IMR-90 (cell line): ENCODE results near the gene HAGHL. TPM values are rescaled to one million over a fixed set of nuclear protein-coding genes. Genes with fewer than 3 reads are reported as not detected.

Source experiments
- ATAC-seq: fragments of 200-7000 bp; cut with Tn5 transposase; 2 replicates; pipeline ENCODE4 v1.9.1; 2020; ENCODE audit warnings: low read depth, mild to moderate bottlenecking, moderate library complexity
- BruUV-seq: library from RNA; stranded (reverse); fragments of 400-500 nt; replicated peaks from 2 replicates; lab custom pipeline; 2021; lab: Mats Ljungman, UMichigan
- CTCF ChIA-PET: fragments of 300-600 bp; formaldehyde crosslinking; extraction: SDS; loops from one replicate; lab custom pipeline; 2021; ENCODE audit warnings: antibody characterized with exemption; lab: Yijun Ruan, JAX
- POLR2A ChIA-PET: fragments of 300-600 bp; sonication (Branson Sonifier 250); formaldehyde crosslinking; loops from one replicate; lab custom pipeline; 2022; ENCODE audit warnings: antibody characterized with exemption; ENCODE audit not compliant: unreplicated experiment; lab: Charles Lee
- DNase-seq: peaks from one replicate; pipeline ENCODE4 v3.0.0; 2013
- H2AFZ ChIP-seq: replicated peaks from 2 replicates; pipeline ENCODE3; 2013; ENCODE audit warnings: low read length, mild to moderate bottlenecking; ENCODE audit not compliant: poor library complexity
- H2AK5ac ChIP-seq: 2 replicates; pipeline ENCODE4 v1.6.1; 2013; ENCODE audit warnings: low read depth, low read length, inconsistent platforms
- H2AK9ac ChIP-seq: replicated peaks from 2 replicates; pipeline ENCODE3; 2013; ENCODE audit warnings: mild to moderate bottlenecking, low read depth, low read length, moderate library complexity; ENCODE audit not compliant: poor library complexity
- H2BK120ac ChIP-seq: 2 replicates; pipeline ENCODE4 v1.6.1; 2013; ENCODE audit warnings: low read depth, low read length, inconsistent platforms
- H2BK15ac ChIP-seq: 3 replicates; pipeline ENCODE4 v1.6.1; 2013; ENCODE audit warnings: low read depth, low read length, inconsistent platforms
- H2BK20ac ChIP-seq: 2 replicates; pipeline ENCODE4 v1.6.1; 2013; ENCODE audit warnings: low read depth, mild to moderate bottlenecking, inconsistent platforms, low read length, moderate library complexity
- H2BK5ac ChIP-seq: 2 replicates; pipeline ENCODE4 v1.6.1; 2013; ENCODE audit warnings: mild to moderate bottlenecking, low read depth, low read length, inconsistent platforms; ENCODE audit not compliant: poor library complexity, severe bottlenecking
- H3K14ac ChIP-seq: replicated peaks from 2 replicates; pipeline ENCODE4 v1.6.1; 2013; ENCODE audit warnings: low read depth, low read length, inconsistent platforms
- H3K18ac ChIP-seq: 2 replicates; pipeline ENCODE4 v1.6.1; 2013; ENCODE audit warnings: low read depth, low read length, control low read depth
- H3K23ac ChIP-seq: 2 replicates; pipeline ENCODE4 v1.6.1; 2013; ENCODE audit warnings: low read depth, low read length, inconsistent platforms
- H3K27ac ChIP-seq: 2 replicates; pipeline ENCODE4 v1.5.1; 2013; ENCODE audit warnings: mild to moderate bottlenecking, control low read depth, low read length; ENCODE audit not compliant: insufficient read depth
- H3K27me3 ChIP-seq: 2 replicates; pipeline ENCODE4 v1.6.1; 2013; ENCODE audit warnings: low read length; ENCODE audit not compliant: control insufficient read depth, insufficient read depth
- H3K36me3 ChIP-seq: 2 replicates; pipeline ENCODE4 v1.6.1; 2013; ENCODE audit warnings: low read length, mixed read lengths; ENCODE audit not compliant: control insufficient read depth, insufficient read depth
- H3K4ac ChIP-seq: 2 replicates; pipeline ENCODE4 v1.6.1; 2013; ENCODE audit warnings: low read depth, low read length, inconsistent platforms
- H3K4me1 ChIP-seq: 2 replicates; pipeline ENCODE4 v1.6.1; 2013; ENCODE audit warnings: low read length, mixed read lengths; ENCODE audit not compliant: control insufficient read depth, insufficient read depth
- H3K4me2 ChIP-seq: 2 replicates; pipeline ENCODE4 v1.6.1; 2013; ENCODE audit warnings: low read depth, mild to moderate bottlenecking, control low read depth, low read length, moderate library complexity
- H3K4me3 ChIP-seq: 2 replicates; pipeline ENCODE4 v1.5.1; 2013; ENCODE audit warnings: low read depth, mild to moderate bottlenecking, control low read depth, low read length, moderate library complexity; ENCODE audit not compliant: insufficient read depth
- H3K56ac ChIP-seq: 2 replicates; pipeline ENCODE4 v1.6.1; 2013; ENCODE audit warnings: low read length, inconsistent platforms; ENCODE audit not compliant: insufficient read depth; ENCODE audit errors: extremely low read depth
- H3K79me1 ChIP-seq, 2 experiments: 2 replicates each; pipeline ENCODE4 v1.6.1; 2013; ENCODE audit warnings: low read length in 2 of 2, inconsistent platforms in 1 of 2, low read depth in 1 of 2
- H3K9ac ChIP-seq: 2 replicates; pipeline ENCODE4 v1.6.1; 2013; ENCODE audit warnings: low read depth, low read length, control low read depth
- H3K9me1 ChIP-seq: 2 replicates; pipeline ENCODE4 v1.6.1; 2013; ENCODE audit warnings: low read length, inconsistent platforms; ENCODE audit not compliant: insufficient read depth
- H3K9me3 ChIP-seq: 2 replicates; pipeline ENCODE4 v1.6.1; 2013; ENCODE audit warnings: low read length; ENCODE audit not compliant: control insufficient read depth, insufficient read depth
- H4K20me1 ChIP-seq: 2 replicates; pipeline ENCODE4 v1.6.1; 2013; ENCODE audit warnings: low read length, inconsistent platforms; ENCODE audit not compliant: insufficient read depth
- H4K5ac ChIP-seq: 2 replicates; pipeline ENCODE4 v1.6.1; 2013; ENCODE audit warnings: mild to moderate bottlenecking, low read depth, low read length, control low read depth
- H4K8ac ChIP-seq, 2 experiments: 2 replicates each; pipeline ENCODE4 v1.6.1; 2013; ENCODE audit warnings: low read depth in 2 of 2, low read length in 2 of 2, control low read depth in 1 of 2, inconsistent platforms in 1 of 2
- H4K91ac ChIP-seq: 2 replicates; pipeline ENCODE4 v1.6.1; 2013; ENCODE audit warnings: low read depth, low read length, inconsistent platforms; ENCODE audit not compliant: insufficient read depth
- CEBPB ChIP-seq: IDR thresholded peaks from 2 replicates; pipeline ENCODE4 v1.6.1; 2012; ENCODE audit warnings: low read depth, low read length, improper control_type of control experiment
- CHD1 ChIP-seq: IDR thresholded peaks from 2 replicates; pipeline ENCODE4 v1.6.1; 2012; ENCODE audit warnings: low read depth, low read length, improper control_type of control experiment
- CTCF ChIP-seq: conservative IDR thresholded peaks from 2 replicates; pipeline ENCODE4 v1.5.1; 2012; ENCODE audit warnings: mild to moderate bottlenecking, low read depth, low read length, improper control_type of control experiment
- ELK1 ChIP-seq: fragments of 150-350 bp; IDR thresholded peaks from 2 replicates; pipeline ENCODE4 v1.6.1; 2016; ENCODE audit warnings: low read depth, mild to moderate bottlenecking, low read length, moderate library complexity, borderline replicate concordance
- FOS ChIP-seq: fragments of 150-350 bp; IDR thresholded peaks from 2 replicates; pipeline ENCODE4 v1.6.1; 2016; ENCODE audit warnings: low read depth, low read length
- MAFK ChIP-seq: IDR thresholded peaks from 2 replicates; pipeline ENCODE4 v1.6.1; 2012; ENCODE audit warnings: low read depth, low read length, improper control_type of control experiment
- MAZ ChIP-seq: IDR thresholded peaks from 2 replicates; pipeline ENCODE4 v1.6.1; 2012; ENCODE audit warnings: low read depth, mild to moderate bottlenecking, low read length, improper control_type of control experiment, moderate library complexity, borderline replicate concordance
- NFE2L2 ChIP-seq: fragments of 150-350 bp; IDR thresholded peaks from 2 replicates; pipeline ENCODE4 v1.6.1; 2016; ENCODE audit warnings: low read depth, mild to moderate bottlenecking, low read length
- POLR2A ChIP-seq: IDR thresholded peaks from 2 replicates; pipeline ENCODE4 v1.6.1; 2012; ENCODE audit warnings: mild to moderate bottlenecking, low read depth, low read length
- RCOR1 ChIP-seq: IDR thresholded peaks from 2 replicates; pipeline ENCODE4 v1.6.1; 2012; ENCODE audit warnings: mild to moderate bottlenecking, low read length, improper control_type of control experiment; ENCODE audit not compliant: insufficient replicate concordance
- RFX5 ChIP-seq: IDR thresholded peaks from 2 replicates; pipeline ENCODE4 v1.8.0; 2012; ENCODE audit warnings: low read depth, mild to moderate bottlenecking, low read length, moderate library complexity
- SMC3 ChIP-seq: fragments of 150-350 bp; IDR thresholded peaks from 2 replicates; pipeline ENCODE4 v1.6.1; 2016; ENCODE audit warnings: low read depth, mild to moderate bottlenecking, antibody characterized with exemption, low read length, moderate library complexity
- WGBS, 2 experiments: methylation state at CpG; one replicate each; pipeline versions ENCODE4 v1.1.5 to v1.1.7; 2013; ENCODE audit warnings: missing lambda C conversion rate in 2 of 2; ENCODE audit not compliant: insufficient read length in 1 of 2; ENCODE audit errors: extremely low coverage in 2 of 2; 5-methylcytosine and 5-hydroxymethylcytosine counted together
- dilution Hi-C: fragments of 300-500 bp; cut with HindIII; formaldehyde crosslinking; loops from one replicate; pipeline ENCODE4 v1.14.3; 2018; ENCODE audit warnings: low sequenced_read_pairs; ENCODE audit not compliant: unreplicated experiment
- in situ Hi-C: fragments of 300-500 bp; cut with MboI; formaldehyde crosslinking; loops from 3 replicates; pipeline ENCODE4 v1.14.3; 2019; ENCODE audit warnings: low sequenced_read_pairs, inconsistent platforms, mixed read lengths
- intact Hi-C: fragments of 100-400 bp; cut with micrococcal nuclease; formaldehyde crosslinking; loops from 2 replicates; pipeline ENCODE4 v1.10.0; 2022
- polyA plus RNA-seq, 3 experiments: library from polyadenylated mRNA; depleted of rRNA; stranded (reverse); fragments of >200 nt; gene quantifications; 2 replicates each; pipeline ENCODE4 v1.2.3, GENCODE V29; 2012; ENCODE audit warnings: low replicate concordance in 1 of 3
- total RNA-seq: library from RNA; depleted of rRNA; stranded (reverse); fragments of >200 nt; gene quantifications from 2 replicates; pipeline ENCODE4 v1.2.3, GENCODE V29; 2012
- TF ChIP-seq, protein P1 (sequence below): fragments of 150-350 bp; IDR thresholded peaks from 2 replicates; pipeline ENCODE4 v1.6.1; 2017; ENCODE audit warnings: mild to moderate bottlenecking, antibody characterized with exemption, low read length, low read depth

Gene HAGHL
- total and polyA plus RNA-seq, 2 of the 4 experiments (the other 2 are of a cell fraction): 3.0 to 12.5 TPM

DNA sequence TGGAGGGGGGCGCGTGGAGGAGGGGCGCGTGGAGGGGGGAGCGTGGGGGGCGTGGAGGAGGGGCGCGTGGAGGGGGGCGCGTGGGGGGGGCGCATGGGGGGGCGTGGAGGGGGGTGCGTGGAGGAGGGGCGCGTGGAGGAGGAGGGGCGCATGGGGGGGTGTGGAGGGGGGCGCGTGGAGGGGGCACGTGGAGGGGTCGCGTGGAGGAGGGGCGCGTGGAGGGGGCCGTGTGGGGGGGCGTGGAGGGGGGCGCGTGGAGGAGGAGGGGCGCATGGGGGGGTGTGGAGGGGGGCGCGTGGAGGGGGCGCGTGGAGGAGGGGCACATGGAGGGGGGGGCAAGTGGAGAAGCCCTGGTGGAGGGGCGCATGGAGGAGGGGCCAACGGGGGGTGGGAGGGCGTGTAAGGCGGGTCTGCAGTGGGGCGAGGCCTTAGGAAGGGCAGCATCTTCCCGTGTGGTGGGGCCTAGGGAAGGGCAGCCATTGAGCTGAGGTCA is 40.9 kb downstream of the HAGHL start:
- Histone ChIP-seq H3K4ac (no peak overlapping the region), H3K4me1 (no peaks in the 10 kb centered on the region), H3K4me2 (no peak overlapping the region), H2BK20ac (no peak overlapping the region), H2AFZ (no peak overlapping the region), H4K20me1 (no peaks in the 10 kb centered on the region), H3K18ac (no peak overlapping the region), H3K27me3 (no peaks in the 10 kb centered on the region), H2BK5ac (no peak overlapping the region), H4K91ac (no peak overlapping the region), H2BK120ac (no peak overlapping the region), H3K9ac (no peak overlapping the region), H3K4me3 (no peak overlapping the region), H3K23ac (no peak overlapping the region), H4K8ac (no peak overlapping the region), H3K56ac (no peak overlapping the region), H3K9me1 (no peaks in the 10 kb centered on the region), H2BK15ac (no peak overlapping the region), H3K14ac (no peak overlapping the region), H3K27ac (no peak overlapping the region), H4K5ac (no peak overlapping the region), H2AK9ac (no peak overlapping the region), H3K79me1 (no peaks in the 10 kb centered on the region), H3K9me3 (no peaks in the 10 kb centered on the region), H3K36me3 (no peaks in the 10 kb centered on the region), H2AK5ac (no peak overlapping the region)
- BruUV-seq: no TSS peak
- POLR2A ChIA-PET: no interaction called here
- TF ChIP-seq, protein P1, sequence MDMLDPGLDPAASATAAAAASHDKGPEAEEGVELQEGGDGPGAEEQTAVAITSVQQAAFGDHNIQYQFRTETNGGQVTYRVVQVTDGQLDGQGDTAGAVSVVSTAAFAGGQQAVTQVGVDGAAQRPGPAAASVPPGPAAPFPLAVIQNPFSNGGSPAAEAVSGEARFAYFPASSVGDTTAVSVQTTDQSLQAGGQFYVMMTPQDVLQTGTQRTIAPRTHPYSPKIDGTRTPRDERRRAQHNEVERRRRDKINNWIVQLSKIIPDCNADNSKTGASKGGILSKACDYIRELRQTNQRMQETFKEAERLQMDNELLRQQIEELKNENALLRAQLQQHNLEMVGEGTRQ: no peak
- TF ChIP-seq ELK1 (no peak), FOS (no peak), CTCF (no peak), CHD1 (no peak), SMC3 (no peak), CEBPB (no peak), RFX5 (no peak), MAZ (no peak), POLR2A (no peak), RCOR1 (no peak), MAFK (no peak), NFE2L2 (no peak)
- CTCF ChIA-PET: no interaction called here
- intact Hi-C loops: no loop called here
- DNase-seq: no peak
- in situ Hi-C loops: no loop called here
- 67% methylated on average over 4 of the region's 38 CpGs; no CpG with 5 or more reads in 1 of the 2 experiments for WGBS, 2 experiments
- no peak for ATAC-seq
- dilution Hi-C loops: no loop called here
